K562 (cell line): ENCODE data around the gene KIF23.

Experiments used
- CTCF ChIP-seq, 3 experiments: IDR thresholded peaks in 2 of 3; conservative IDR thresholded peaks in 1 of 3; 2 replicates each; pipeline ENCODE4 v1.5.1; 2011 to 2012; ENCODE audit warnings: low read length in 3 of 3, mild to moderate bottlenecking in 3 of 3, control low read depth in 2 of 3, improper control_type of control experiment in 1 of 3, inconsistent platforms in 1 of 3, low read depth in 1 of 3, mixed read lengths in 1 of 3, moderate library complexity in 1 of 3; ENCODE audit not compliant: insufficient read depth in 2 of 3
- FOS ChIP-seq: IDR thresholded peaks from 3 replicates; pipeline ENCODE4 v1.6.1; 2011; ENCODE audit not compliant: insufficient read length; ENCODE audit errors: extremely low read depth
- GTF2B ChIP-seq: IDR thresholded peaks from 2 replicates; pipeline ENCODE4 v1.6.1; 2011; ENCODE audit not compliant: insufficient read length; ENCODE audit errors: extremely low read depth
- MXI1 ChIP-seq: IDR thresholded peaks from 2 replicates; pipeline ENCODE4 v1.6.1; 2011; ENCODE audit warnings: low read depth, mild to moderate bottlenecking, improper control_type of control experiment, low read length
- NR4A1 ChIP-seq, 2 experiments: fragments of 250-450 bp in 1 of 2; fragments of 450-650 bp in 1 of 2; sonication (Bioruptor Pico) in 1 of 2; IDR thresholded peaks; 2 replicates each; pipeline versions ENCODE4 v1.4.0 to v1.6.1; 2016 to 2020; ENCODE audit warnings: mild to moderate bottlenecking in 2 of 2, missing compliant biosample characterization in 1 of 2, missing genetic modification characterization in 1 of 2, moderate library complexity in 1 of 2
- REST ChIP-seq, 2 experiments: fragments of 450-650 bp; formaldehyde crosslinking in 1 of 2; IDR thresholded peaks; 2 replicates each; pipeline versions ENCODE4 v1.4.0 to v1.6.1; 2014 to 2020; ENCODE audit warnings: mild to moderate bottlenecking in 2 of 2, borderline replicate concordance in 1 of 2, low read depth in 1 of 2
- SRF ChIP-seq, 2 experiments: fragments of 250-450, 450-650 bp in 1 of 2; sonication (Bioruptor Pico) in 1 of 2; sonication (generic) in 1 of 2; formaldehyde crosslinking; IDR thresholded peaks; 2 replicates each; pipeline versions ENCODE4 v1.5.0 to v1.5.1; 2020 to 2022; ENCODE audit warnings: mild to moderate bottlenecking in 1 of 2, missing genetic modification reagents in 1 of 2
- ZNF263 ChIP-seq: sonication (generic); formaldehyde crosslinking; IDR thresholded peaks from 2 replicates; pipeline ENCODE4 v1.8.0; 2022; ENCODE audit warnings: mild to moderate bottlenecking, missing genetic modification reagents, borderline replicate concordance

GRCh38 chr15:69403594-69403993, 10.6 kb upstream of the KIF23 start:
- TF ChIP-seq NR4A1 (CRISPR knock-in tag; IDR thresholded peaks at IDR 0.05) (no peak), NR4A1 (tag; IDR thresholded peaks at IDR 0.05) (no peak), FOS (no peak), ZNF263 (CRISPR knock-in tag) (no peak), MXI1 (no peak), REST (IDR thresholded peaks at IDR 0.05; ENCODE audit: borderline replicate concordance) (no peak), REST (CRISPR knock-in tag; IDR thresholded peaks at IDR 0.05; ENCODE audit: low read depth) (no peak), CTCF (IDR thresholded peaks at IDR 0.05 in 2 of 3, conservative IDR thresholded peaks at IDR 0.05 in 1 of 3; ENCODE audit: insufficient read depth in 2 of 3, low read depth in 1 of 3, low read length in 3 of 3) (no peak), SRF (CRISPR knock-in tag; IDR thresholded peaks at IDR 0.05) (no peak), GTF2B (no peak)
